Measurements from ENCODE around the gene JAG1.

DNA sequence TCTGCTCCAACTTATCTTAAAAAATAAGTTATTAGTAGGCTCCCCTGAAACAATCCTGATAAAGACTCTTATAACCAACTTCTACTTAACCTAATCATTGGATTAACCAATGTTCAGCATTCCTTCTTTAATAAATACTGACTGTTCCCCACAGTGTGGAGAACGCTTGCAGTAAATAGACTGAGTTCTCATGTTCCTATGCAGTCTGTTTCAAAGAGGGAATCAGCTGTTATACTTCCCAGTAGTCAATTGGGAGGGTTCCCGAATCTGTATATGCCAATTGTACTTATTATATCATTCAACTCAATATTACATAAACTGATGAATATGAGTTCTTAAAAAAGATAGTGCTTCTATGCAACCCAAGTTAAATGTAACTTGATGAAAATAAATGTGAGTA, 9.7 kb upstream of the JAG1 start:
- TF ChIP-seq, protein P1, sequence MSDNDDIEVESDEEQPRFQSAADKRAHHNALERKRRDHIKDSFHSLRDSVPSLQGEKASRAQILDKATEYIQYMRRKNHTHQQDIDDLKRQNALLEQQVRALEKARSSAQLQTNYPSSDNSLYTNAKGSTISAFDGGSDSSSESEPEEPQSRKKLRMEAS (IDR thresholded peaks at IDR 0.05; ENCODE audit: insufficient read depth, insufficient read length): no peak
- TF ChIP-seq EZH2 (IDR thresholded peaks at IDR 0.05; ENCODE audit: borderline replicate concordance, low read depth, low read length, severe bottlenecking): no peak
- TF ChIP-seq, protein P2, sequence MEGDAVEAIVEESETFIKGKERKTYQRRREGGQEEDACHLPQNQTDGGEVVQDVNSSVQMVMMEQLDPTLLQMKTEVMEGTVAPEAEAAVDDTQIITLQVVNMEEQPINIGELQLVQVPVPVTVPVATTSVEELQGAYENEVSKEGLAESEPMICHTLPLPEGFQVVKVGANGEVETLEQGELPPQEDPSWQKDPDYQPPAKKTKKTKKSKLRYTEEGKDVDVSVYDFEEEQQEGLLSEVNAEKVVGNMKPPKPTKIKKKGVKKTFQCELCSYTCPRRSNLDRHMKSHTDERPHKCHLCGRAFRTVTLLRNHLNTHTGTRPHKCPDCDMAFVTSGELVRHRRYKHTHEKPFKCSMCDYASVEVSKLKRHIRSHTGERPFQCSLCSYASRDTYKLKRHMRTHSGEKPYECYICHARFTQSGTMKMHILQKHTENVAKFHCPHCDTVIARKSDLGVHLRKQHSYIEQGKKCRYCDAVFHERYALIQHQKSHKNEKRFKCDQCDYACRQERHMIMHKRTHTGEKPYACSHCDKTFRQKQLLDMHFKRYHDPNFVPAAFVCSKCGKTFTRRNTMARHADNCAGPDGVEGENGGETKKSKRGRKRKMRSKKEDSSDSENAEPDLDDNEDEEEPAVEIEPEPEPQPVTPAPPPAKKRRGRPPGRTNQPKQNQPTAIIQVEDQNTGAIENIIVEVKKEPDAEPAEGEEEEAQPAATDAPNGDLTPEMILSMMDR (IDR thresholded peaks at IDR 0.05; ENCODE audit: extremely low read depth in 1 of 2, insufficient read depth in 1 of 2, low read depth in 1 of 2, low read length in 2 of 2): no peak
- no peak for TF ChIP-seq POLR2AphosphoS5 (IDR thresholded peaks at IDR 0.05; ENCODE audit: insufficient read depth, low read depth, low read length)
- no peak for TF ChIP-seq POLR2A (IDR thresholded peaks at IDR 0.05; ENCODE audit: low read depth, low read length)
- TF ChIP-seq MYC (IDR thresholded peaks at IDR 0.05; ENCODE audit: low read depth, low read length): no peak
- TF ChIP-seq JUN (IDR thresholded peaks at IDR 0.05; ENCODE audit: borderline replicate concordance, insufficient read depth, insufficient read length, low read depth): no peak

Data from endothelial cell of umbilical vein (primary cell).